Activated CD4-positive, alpha-beta T cell treated with anti-CD3 and anti-CD28 coated beads, Interleukin-2, amount 50 U/mL, for 24 hours (primary cell): Measurements from ENCODE around the gene NSL1.
"Not testable (repeated sequence)": the region's sequence is repeated elsewhere in the genome, so short reads cannot be mapped to it uniquely, and the experiment has no call there.

Experiments used
- DNase-seq, 2 donors: peaks; one replicate each; pipeline ENCODE4 v3.0.0-alpha.2; 2020; ENCODE audit warnings: low read depth in 1 of 2, low spot score in 1 of 2

Gene NSL1

DNA sequence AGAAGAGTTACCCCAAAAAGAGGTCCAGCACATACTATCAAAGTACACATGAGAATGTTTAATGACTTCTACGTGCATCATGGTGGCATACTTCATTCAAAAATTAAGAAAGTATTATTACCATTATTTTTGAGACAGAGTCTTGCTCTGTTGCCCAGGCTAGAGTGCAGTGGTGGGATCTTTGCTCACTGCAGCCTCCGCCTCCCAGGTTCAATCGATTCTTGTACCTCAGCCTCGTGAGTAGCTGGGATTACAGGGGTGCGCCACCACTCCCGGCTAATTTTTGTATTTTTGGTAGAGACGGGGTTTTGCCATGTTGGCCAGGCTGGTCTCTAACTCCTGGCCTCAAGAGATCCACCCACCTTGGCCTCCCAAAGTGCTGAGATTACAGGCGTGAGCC lies 79.6 kb downstream of the NSL1 start:
- DNase-seq: not testable (repeated sequence)

DNA sequence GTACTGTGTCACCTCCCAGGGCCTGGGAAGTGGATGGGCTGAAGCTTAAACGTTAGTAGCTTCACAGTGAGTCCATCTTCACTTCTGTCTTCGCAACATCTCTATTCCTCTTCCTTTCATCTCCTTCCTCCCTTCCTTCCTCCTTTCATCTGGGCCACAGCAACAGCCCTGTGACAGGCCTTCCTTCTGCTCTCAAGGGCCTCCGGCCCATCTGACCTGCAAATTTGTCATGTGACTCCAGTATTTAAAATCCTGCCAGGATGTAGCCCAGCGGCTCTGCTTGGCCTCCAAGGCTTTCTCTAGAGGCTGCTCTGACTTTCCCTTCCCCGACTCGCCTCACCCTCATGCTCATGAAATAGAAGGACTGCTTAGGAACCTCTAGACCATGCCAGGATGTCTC lies 81.0 kb downstream of the NSL1 start:
- no peak for DNase-seq

DNA sequence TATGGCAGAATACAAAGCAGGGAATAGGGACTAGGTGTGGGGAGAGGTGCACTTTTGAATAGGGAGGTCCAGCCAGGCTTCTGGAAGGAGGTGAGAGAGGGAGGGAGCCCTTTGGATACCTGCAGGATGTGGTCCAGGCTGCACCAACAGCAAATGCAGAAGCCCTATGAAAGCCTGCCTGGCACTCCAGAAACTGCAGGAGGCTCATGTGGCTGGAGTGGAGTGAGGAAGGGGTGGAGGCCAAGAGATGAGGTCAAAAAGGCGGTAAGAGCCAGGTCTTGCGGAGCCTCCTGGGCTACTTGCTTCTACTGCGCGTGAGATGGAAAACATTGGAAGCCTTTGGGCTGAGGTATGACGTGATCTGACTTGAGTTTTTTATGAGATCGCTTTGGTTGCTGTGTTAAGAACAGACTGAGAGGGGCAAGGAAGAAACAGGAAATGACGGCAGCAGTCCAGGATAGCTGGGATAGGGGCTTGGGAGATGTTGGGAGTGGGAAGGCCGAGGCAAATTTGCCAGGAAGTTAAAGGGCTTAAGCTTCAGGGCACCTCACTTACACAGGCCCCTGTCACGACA lies 87.5 kb downstream of the NSL1 start:
- DNase-seq: no peak

DNA sequence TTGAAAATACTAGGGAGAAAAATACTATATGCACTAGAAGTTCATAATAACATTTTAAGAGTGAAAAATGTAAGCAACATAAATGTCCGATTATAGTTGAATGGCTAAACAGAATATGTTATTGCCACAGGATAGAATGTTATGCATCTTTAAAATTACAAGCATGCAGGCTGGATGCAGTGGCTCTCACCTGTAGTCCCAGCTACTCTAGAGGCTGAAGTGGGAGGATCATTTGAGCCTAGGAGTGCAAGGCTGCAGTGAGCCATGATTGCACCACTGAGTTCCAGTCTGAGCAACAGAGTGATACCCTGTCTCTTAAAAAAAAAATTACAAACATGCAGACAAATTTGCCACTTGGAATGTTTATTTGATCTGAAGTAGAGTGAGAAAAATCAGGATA lies 88.9 kb downstream of the NSL1 start:
- no peak for DNase-seq

DNA sequence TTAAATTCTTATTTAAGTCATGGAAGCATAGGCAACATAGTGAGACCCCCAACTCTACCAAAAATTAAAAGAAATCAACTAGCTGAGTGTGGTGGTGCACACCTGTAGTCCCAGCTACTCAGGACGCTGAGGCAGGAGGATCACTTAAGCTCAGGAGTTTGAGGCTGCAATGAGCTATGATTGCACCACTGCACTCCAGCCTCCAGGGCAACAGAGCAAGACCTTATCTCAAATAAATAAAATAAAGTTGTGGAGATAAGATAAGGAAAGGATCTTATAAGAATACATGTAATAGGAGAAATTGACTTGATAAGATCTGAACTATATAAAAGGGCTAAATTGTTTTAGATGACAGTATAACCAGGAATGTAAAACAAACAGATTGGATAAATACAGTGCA lies 89.7 kb downstream of the NSL1 start:
- DNase-seq: no peak

DNA sequence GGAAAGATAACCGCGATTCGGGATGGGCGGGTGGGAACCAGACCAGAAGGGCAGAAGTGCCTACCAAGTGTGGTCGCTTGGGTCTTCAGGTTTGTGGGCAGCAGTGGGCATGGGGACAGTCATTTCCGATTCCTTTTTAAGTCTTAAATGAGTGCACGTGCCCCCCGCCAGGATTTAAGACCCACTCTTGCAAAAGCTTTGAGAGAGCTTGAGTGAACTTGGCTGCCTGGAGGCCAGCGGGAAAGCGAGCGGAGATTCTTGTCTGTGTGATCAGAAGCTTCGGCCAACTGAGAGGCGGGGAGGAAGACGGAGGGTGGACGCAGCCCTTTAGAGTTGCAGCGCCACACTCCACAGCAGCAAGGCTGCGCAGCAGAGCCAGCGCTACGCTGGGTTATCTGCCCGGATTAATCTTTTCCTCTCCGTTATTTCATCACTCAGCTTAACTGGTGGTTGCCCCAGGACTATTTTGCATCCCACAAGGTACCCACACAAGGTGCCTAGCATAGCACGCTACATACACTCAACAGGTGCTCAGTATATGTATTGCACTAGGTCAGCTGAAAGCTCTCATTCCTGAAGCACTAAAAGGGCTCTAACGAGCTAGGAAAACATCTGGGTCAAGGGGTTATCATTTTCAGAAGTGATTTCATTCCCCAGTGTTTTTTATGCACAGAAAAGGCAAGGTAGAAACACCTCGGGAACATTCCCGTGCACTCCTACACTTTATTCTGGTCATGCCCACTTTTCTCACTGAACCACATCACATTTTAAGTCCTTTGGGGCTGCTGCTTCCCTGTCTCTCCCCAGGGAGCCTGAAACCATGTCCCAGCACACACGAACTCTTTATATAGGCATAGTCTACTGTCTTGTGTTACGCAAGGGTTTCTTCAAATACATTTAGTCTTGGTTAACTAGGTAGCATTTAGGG lies 90.4 kb downstream of the NSL1 start:
- peak in 1 of 2 donors; percentile 11 for DNase-seq

DNA sequence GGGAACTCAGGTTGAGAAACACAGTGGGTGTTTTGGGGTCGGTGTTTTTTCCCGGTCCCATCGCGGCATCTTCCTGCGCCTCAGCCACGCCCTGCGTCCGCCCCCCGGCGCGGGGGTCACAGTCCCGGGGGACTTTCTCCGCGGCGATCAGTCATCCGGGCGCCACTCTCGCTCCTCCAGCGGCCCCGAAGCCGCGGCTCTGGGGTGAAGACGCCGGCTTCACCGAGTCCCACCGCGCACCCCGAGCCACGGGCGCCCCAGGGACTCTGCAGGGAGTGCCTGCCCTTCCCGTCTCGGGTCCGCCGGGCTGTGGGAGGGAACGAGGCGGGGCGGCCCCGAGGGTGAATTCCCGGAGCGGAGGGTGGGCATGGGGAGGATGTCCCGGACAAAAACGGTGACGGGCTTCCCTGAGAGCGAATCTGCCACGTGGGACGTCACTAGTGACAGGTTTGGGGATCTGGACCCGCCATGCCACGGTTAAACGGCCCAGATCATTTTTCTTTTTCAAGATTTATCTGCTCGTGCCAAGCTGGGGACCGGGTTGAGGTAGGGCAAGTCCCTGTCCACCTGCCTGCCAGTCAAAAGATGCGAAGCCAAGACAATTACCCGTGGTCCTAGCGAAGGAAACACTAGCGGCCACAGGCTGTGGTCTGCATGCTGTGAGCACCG lies 91.2 kb downstream of the NSL1 start:
- peak; percentile 35 to 48 for DNase-seq

DNA sequence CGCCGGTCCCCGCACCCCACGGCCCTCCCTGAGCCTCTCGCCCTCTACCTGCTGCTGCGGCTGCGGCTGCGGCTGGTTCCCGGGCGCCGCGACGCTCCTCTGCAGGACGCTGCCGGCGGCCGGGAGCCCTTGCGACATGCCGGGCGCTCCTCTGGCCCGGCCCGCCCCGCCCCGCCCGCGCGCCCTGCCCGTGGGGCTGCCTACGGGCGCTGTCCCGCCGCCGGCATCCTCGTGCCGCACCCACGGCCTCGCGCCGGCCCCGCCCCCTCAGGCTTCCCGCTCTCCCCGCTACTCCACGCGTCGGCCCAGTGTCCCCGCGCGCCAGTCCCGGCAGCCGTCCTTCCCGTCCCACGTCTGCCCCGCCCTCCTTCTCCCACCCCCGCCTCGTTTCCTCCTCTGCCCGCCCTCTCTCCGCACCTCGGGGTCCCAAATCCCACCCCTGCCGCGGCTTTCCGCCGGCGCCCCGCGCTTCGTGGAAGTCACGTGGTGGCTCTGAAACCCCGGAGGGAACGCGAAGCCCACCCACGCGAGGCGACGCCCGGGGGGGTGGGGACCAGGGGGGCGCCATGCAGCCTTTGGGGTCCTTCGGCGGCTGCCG lies 91.9 kb downstream of the NSL1 start, which contains the start of gene BATF3:
Gene BATF3, minus strand, starts transcription at position 216 of the 598 bp plus-strand sequence. Its CDS starts 78 bp downstream, at position 138.
- DNase-seq: peak; percentile 22 to 55

DNA sequence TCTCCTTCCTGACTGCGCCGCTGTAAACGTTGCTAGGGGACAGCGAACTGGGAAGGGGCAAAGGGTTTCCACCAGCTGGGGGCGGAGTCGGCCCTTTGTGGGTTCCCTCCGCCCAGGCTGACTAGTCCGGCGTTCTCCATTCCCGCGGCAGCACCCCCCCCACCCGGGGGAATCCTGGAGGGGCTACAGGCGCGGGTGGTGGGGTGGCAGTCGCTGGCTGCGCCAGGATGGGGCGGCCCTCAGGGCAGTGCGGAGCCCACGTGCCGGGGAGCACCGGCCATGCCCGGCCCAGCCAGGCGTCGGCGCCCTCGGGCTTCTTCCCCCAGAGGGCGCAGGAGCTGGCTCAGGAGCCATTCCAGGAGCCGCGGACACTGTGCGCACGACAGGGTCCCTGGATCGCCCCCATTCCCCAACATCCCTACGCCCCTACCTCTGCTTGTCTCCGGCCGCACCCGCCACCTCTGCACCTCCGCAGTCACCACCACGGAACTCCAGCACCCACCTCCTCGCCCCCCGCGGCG lies 92.4 kb downstream of the NSL1 start:
- peak; percentile 22 to 34 for DNase-seq

DNA sequence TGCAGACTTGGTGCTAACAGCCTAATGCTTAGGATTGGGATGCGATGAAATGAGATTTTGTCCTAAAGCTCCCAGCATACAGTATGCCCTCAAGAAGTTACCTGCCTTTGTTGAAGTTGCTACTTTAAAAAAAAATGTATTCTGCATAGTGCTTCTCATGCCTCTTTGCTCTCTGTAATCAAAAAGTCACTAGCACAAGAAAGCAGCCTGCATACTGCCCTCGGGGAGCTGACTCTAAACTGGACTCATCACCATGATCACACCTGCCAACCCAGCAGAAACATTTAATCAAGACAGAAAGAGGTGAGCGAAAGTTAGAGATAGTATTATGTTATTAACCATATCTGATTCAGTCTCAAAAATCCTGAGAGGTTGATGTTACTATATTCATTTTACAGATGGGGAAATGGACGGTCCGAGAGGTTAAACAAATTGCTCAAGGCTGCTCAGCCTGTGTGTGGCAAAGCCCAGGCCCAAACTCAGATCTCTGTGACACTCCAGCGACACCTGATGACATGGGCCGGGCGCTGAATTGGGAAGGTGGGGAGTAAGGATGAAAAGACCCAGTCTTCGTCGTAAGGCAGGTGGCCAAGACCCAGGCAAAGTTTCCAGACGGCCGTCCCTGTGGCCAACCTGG lies 93.0 kb downstream of the NSL1 start:
- DNase-seq: no peak

DNA sequence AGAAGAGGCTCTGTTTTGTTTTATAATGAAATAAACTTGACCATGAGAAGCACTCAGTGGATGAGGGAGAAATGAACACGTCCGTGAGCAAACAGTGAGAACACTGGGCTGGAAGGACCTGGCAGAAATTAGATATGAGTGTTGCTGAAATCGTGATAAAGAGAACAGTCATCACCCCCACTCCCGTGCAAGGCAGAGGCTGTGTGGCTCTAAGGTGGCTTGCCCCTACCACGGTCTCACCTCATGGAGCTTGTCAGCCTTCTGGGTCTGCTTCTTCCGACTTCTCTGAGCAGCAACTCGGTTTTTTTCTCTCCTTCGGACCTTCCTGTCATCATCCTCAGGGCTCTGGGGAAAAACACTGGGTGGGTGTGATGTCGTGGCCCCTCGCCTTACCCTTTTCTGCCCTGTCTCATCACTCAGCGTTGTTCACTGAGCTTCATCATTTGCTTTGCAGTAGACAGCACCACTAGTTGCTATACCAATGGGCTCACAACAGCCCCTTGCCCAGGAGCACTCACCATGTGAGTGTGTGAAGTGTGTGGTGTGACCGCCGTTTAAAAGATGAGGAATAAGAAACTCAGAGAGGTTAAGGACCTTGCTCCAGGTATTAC lies 94.8 kb downstream of the NSL1 start:
- no peak for DNase-seq

DNA sequence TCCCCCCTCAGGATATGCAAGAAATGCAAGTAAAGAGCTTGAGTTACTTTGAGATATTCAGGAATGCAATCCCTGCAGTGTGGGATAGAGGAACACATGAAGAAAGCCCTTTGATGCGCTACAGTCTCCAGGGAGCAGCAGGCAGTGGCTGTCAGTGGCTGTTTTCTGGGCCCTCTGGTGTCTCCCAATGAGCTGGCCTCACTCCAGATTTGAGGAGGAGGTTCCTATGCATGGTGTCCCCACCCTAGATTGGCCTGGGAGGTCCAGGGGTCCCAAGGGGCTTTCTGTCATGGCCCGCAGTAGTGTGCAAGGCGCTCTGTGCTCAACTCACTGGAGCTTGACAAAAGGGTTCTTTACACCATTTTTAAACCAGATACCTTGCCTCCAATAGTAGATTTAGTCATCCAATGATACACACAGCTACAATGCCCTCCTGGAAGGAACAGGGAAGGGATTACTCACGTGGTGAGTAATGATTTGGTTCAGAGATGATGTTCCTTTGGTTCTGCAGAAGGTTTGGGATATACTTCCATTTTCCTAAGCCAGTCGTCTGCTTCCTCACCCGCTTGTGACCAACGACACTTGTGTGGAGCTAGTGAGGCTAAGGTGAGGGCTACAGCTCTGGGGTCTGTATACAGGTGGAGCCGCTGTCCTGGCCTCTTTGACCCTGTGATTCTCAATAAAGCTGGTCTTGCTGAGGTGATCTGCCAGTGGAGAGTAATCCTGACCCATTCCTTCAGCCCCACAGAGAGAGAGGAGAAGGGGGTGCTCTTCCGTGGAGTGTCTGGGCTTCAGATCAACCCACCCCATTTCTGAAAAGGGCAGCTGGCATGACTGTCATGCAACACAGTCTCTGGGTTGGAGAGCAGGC lies 98.6 kb downstream of the NSL1 start:
- no peak for DNase-seq

DNA sequence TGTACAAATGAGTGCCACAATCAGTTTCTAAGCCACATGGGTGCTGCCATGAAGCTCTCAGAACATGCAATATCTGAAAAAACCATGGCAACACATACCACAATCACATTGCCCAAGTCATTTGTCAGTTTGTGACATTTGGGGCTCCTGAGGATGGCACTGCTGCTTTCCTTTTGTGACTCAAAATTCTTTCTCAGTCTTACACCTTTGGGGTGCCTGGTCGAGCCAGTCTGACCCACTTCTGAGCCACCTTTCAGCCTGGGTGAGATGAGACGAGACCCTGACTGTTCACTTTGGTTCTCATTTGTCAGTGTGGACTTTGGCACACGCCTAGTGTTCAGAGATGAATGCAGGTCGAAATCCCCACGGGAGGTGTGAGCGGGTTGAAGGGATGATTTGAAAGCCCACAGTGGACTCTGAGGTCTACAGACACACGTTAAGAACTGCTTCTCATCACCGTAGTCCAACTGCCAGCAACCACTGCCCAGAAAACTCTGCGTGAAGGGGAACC lies 100.0 kb downstream of the NSL1 start:
- DNase-seq: no peak

DNA sequence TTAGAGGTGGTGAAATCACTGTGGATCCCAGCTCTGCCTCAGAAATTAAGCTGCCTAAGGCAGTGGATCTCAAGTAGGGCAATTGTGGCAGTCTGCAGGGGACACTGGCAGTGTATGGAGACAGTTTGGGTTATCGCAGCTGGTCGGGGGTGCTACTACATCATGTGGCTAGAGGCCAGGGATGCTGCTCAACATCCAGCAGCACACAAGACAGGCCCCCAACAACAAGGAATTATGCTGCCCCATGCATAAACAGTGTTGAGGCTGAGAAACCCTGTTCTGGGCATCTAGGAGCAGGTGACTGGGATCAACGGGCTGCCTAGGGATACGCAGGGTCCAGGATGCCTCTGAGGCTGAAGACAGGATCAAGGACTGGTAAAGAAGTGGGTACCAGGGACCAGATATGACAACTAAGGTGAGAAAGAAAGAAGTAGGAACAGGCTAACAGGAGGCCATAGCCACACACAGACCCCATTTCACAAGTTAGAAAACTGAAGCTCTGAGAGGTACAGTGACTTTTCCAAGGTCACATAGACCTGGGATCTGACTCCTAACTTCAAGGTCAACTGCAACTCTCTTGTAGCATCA lies 100.7 kb downstream of the NSL1 start:
- DNase-seq: no peak

DNA sequence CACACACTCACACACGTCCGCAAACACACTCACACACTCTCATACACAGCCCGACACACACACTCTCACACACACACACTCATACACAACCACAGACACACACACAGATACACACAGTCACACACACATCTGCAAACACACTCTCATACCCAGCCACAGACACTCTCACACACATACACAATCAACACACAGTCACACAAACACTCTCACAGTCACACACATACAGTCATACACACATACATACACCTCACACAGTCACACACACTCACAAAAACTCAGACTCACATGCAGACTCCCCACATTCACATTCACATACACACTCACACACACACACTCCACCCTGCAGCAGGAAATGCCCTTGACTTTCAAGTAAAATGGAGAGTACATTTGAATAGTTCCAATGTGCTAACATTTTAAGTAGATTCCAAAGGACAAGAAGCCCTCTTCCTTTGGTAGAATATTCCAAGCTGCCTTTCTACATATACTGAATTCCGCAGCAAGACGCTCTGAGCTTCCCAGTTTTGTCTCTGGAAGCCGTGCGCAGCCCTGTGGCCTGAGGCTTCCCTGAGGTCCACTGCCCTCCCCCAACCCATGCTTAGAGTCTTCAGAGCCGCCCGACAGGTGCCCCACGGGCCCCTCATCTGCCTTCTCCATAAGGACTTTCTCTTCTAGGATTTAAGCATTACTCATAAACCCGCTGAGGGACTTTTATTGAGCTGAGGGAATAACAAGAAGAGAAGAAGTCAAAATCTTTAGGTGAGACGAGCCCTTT lies 101.6 kb downstream of the NSL1 start:
- no peak for DNase-seq

DNA sequence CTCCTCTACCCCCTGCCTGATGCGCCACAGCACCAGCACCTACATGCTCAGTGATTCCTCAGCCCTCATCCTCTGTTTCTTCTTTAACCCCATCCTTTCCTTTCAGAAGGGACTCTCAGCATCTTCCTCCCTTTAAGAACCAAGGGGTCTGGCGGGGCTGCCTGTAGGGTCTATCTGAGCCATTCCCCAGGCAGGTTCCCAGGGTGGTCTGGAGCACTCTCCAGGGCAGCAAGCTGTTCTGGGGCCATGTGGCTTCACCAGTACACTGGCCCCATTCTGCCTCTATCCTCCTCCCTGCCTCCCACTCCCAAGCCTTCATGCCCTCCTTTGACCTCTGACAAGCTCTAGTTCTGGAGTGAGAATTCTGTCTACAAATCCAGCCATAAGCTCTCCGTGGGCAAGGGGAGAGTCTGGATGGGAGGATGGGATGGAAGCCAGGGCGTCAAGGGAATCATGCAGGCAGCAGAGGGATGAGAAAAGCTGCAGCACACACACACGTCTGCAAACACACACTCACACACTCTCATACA lies 102.3 kb downstream of the NSL1 start:
- no peak for DNase-seq

DNA sequence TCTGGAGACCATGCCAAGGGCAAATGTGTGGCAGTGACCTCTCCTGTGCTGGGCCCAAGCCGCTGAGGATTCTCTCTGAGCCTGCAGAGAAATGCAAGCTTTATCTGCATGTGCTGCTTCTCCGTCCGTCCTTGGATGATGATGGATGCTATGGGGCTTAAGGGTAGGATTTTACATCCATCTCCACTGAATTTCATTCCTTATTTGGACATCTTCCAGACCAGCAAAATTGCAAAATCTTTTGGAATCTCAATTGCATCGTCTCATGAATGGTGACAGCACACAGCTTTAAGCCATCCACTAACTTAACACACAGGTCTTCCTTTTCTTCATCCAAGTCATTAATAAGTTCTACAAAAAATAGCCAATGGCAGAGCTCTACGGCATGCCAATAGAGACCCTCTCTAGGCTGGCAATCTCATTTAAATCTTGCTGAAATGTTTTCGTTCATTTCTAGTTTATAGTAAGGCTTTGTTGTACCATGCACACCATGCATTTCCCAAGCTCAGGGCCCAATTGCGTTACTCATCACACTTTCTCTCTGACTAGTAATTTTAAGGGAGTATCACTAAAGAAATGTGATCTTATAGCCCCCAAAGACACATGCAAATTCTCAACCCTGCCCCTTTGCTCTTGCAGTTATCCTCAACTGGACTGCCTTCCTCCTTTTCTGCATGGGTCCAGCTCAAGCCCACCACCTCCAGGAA lies 103.1 kb downstream of the NSL1 start:
- no peak for DNase-seq
